HepG2 (cell line): Measurements from ENCODE around the gene RIOK3. TPM values are rescaled to one million over a fixed set of nuclear protein-coding genes. Genes with fewer than 3 reads are reported as not detected.

Source experiments
- ARNT ChIP-seq: fragments of 450-650 bp; IDR thresholded peaks from 2 replicates; pipeline ENCODE4 v1.6.1; 2017
- ELF1 ChIP-seq: sonication (generic); formaldehyde crosslinking; IDR thresholded peaks from 2 replicates; pipeline ENCODE4 v1.4.0; 2020; ENCODE audit warnings: missing genetic modification reagents
- FOSL2 ChIP-seq: sonication (generic); formaldehyde crosslinking; IDR thresholded peaks from 2 replicates; pipeline ENCODE4 v1.4.0; 2020; ENCODE audit warnings: missing genetic modification reagents
- GATAD1 ChIP-seq: IDR thresholded peaks from 2 replicates; pipeline ENCODE4 v1.6.1; 2016; ENCODE audit warnings: missing genetic modification reagents, missing compliant biosample characterization
- HOXA3 ChIP-seq: sonication (generic); formaldehyde crosslinking; IDR thresholded peaks from 2 replicates; pipeline ENCODE4 v1.5.0; 2020; ENCODE audit warnings: missing genetic modification reagents
- KAT7 ChIP-seq: IDR thresholded peaks from 2 replicates; pipeline ENCODE4 v1.6.1; 2018; ENCODE audit warnings: borderline replicate concordance, missing compliant biosample characterization
- KLF11 ChIP-seq: IDR thresholded peaks from 2 replicates; pipeline ENCODE4 v1.6.1; 2016; ENCODE audit warnings: missing compliant biosample characterization
- PHF8 ChIP-seq: sonication (generic); formaldehyde crosslinking; IDR thresholded peaks from 2 replicates; pipeline ENCODE4 v1.5.0; 2020; ENCODE audit warnings: missing genetic modification reagents
- POLR2A ChIP-seq, 2 experiments: IDR thresholded peaks; 2 replicates each; pipeline ENCODE4 v1.6.1; 2011; ENCODE audit warnings: low read depth in 2 of 2, low read length in 2 of 2, mild to moderate bottlenecking in 1 of 2, moderate library complexity in 1 of 2; ENCODE audit not compliant: insufficient read depth in 1 of 2
- SOX13 ChIP-seq, 3 experiments: fragments of 450-650 bp in 1 of 3; sonication (generic) in 1 of 3; formaldehyde crosslinking in 1 of 3; IDR thresholded peaks in 2 of 3; conservative IDR thresholded peaks in 1 of 3; 2 replicates each; pipeline versions ENCODE4 v1.5.0 to v1.6.1; 2016 to 2020; ENCODE audit warnings: antibody characterized with exemption in 1 of 3, mild to moderate bottlenecking in 1 of 3, missing compliant biosample characterization in 1 of 3, missing genetic modification reagents in 1 of 3, moderate library complexity in 1 of 3
- ZBTB38 ChIP-seq: sonication (generic); formaldehyde crosslinking; IDR thresholded peaks from 2 replicates; pipeline ENCODE4 v1.5.1; 2020; ENCODE audit warnings: mild to moderate bottlenecking, missing genetic modification reagents
- ZFP1 ChIP-seq: IDR thresholded peaks from 2 replicates; pipeline ENCODE4 v1.6.1; 2016
- ZFX ChIP-seq: sonication (generic); formaldehyde crosslinking; IDR thresholded peaks from 2 replicates; pipeline ENCODE4 v1.4.0; 2020; ENCODE audit warnings: mild to moderate bottlenecking, low read depth, missing genetic modification reagents, moderate library complexity
- ZNF225 ChIP-seq: sonication (generic); formaldehyde crosslinking; IDR thresholded peaks from 2 replicates; pipeline ENCODE4 v1.4.0; 2020; ENCODE audit warnings: mild to moderate bottlenecking, missing genetic modification reagents
- ZNF549 ChIP-seq: sonication (generic); formaldehyde crosslinking; IDR thresholded peaks from 2 replicates; pipeline ENCODE4 v1.5.0; 2020; ENCODE audit warnings: missing genetic modification reagents
- ZNF564 ChIP-seq: sonication (generic); formaldehyde crosslinking; IDR thresholded peaks from 2 replicates; pipeline ENCODE4 v1.8.1; 2023; ENCODE audit warnings: mild to moderate bottlenecking, missing genetic modification reagents
- ZNF782 ChIP-seq: sonication (generic); formaldehyde crosslinking; IDR thresholded peaks from 2 replicates; pipeline ENCODE4 v1.4.0; 2020; ENCODE audit warnings: missing genetic modification reagents, mild to moderate bottlenecking, borderline replicate concordance
- ZSCAN31 ChIP-seq: sonication (generic); formaldehyde crosslinking; IDR thresholded peaks from 2 replicates; pipeline ENCODE4 v1.5.0; 2020; ENCODE audit warnings: low read depth, mild to moderate bottlenecking, missing genetic modification reagents
- polyA plus RNA-seq, 8 experiments: library from polyadenylated mRNA; depleted of rRNA in 3 of 8; stranded (reverse) in 7 of 8; unstranded in 1 of 8; fragments of >200 nt; fragmentation: Illumina TruSeq in 4 of 8; extraction: Trizol in 4 of 8; gene quantifications; 2 replicates each; pipeline versions ENCODE4 v1.2.1 to v1.2.3, GENCODE V29; 2011 to 2016; ENCODE audit warnings: low read depth in 4 of 8, missing spikeins in 1 of 8, mixed read lengths in 1 of 8; ENCODE audit not compliant: insufficient read depth in 1 of 8
- total RNA-seq, 5 experiments: library from RNA; depleted of rRNA; stranded (reverse); fragments of >200 nt; fragmentation: Illumina TruSeq; extraction: Trizol; gene quantifications; 2 replicates each; pipeline ENCODE4 v1.2.3, GENCODE V29; 2016; ENCODE audit warnings: low read depth in 1 of 5
- TF ChIP-seq, protein P1 (sequence below): sonication (generic); formaldehyde crosslinking; IDR thresholded peaks from 2 replicates; pipeline ENCODE4 v1.5.1; 2020; ENCODE audit warnings: mild to moderate bottlenecking, missing genetic modification reagents, moderate library complexity
- TF ChIP-seq, protein P2 (sequence below): IDR thresholded peaks from 2 replicates; pipeline ENCODE4 v1.6.1; 2016; ENCODE audit warnings: mild to moderate bottlenecking
- TF ChIP-seq, protein P3 (sequence below): sonication (generic); formaldehyde crosslinking; IDR thresholded peaks from 2 replicates; pipeline ENCODE4 v1.4.0; 2020; ENCODE audit warnings: mild to moderate bottlenecking, missing genetic modification reagents
- TF ChIP-seq, protein P4 (sequence below): sonication (generic); formaldehyde crosslinking; IDR thresholded peaks from 2 replicates; pipeline ENCODE4 v1.4.0; 2020; ENCODE audit warnings: missing genetic modification reagents
- TF ChIP-seq, protein P5 (sequence below): IDR thresholded peaks from 2 replicates; pipeline ENCODE4 v1.6.1; 2018; ENCODE audit warnings: missing genetic modification reagents

The RIOK3 gene
- total and polyA plus RNA-seq, 2 of the 13 experiments (the other 11 are each of a cell fraction or from before 2014, with no cell fraction given): 26.7 to 36.0 TPM

DNA sequence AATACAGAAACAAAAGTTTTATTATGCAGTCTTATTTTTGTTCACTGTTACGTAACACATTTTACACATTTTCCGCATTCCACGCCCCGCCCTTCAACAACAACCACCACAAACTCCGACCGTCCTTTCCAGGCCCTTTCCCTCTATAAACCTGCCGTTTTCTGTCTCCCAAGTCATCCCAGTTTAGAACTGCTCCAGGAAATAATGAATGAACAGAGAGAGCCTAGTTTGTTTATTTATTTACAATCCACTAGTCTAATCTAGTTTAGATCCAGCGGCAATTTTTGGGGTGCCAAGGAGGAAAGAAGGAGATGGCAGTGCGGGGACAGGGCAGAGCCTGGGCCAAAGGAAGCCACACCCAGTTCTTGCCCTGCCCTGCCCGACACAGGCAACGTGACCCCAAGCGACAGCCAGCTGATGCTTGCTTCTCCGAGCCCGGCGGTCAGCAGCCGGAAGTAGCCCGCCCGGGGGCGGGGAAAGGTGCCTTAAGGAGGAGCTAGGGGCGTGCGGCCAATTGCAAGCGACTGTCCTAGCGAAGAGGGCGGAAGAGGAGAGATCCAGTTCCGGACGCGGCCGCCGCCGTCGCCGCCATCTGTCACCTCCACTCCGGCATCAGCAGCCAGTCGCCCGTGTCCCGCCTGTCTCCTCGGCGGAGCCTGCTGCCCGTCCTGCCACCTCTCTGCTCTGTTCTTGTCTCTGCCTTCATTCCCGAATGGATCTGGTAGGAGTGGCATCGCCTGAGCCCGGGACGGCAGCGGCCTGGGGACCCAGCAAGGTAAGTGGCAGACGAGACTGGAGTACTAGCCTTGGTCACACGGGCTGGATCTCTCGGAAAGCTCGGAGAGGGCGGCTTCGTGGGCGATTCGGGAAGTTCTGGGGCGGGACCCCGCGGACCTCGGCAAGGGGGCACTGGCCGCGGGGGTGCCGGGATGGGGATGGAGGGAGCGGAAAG, at the start of gene RIOK3 (continued):
- TF ChIP-seq ZSCAN31 (CRISPR knock-in tag): 0 out of 2 replicates have a peak, but pooled peaks have one; percentile 54
- TF ChIP-seq GATAD1: peak; percentile 80
- TF ChIP-seq KAT7 (CRISPR knock-in tag): peak; percentile 80; the same call in 1 of the 2 replicates
- TF ChIP-seq FOSL2: peak; percentile 28
- TF ChIP-seq, protein P1, sequence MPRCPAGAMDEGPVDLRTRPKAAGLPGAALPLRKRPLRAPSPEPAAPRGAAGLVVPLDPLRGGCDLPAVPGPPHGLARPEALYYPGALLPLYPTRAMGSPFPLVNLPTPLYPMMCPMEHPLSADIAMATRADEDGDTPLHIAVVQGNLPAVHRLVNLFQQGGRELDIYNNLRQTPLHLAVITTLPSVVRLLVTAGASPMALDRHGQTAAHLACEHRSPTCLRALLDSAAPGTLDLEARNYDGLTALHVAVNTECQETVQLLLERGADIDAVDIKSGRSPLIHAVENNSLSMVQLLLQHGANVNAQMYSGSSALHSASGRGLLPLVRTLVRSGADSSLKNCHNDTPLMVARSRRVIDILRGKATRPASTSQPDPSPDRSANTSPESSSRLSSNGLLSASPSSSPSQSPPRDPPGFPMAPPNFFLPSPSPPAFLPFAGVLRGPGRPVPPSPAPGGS (CRISPR knock-in tag): peak; percentile 58; the same call in 1 of the 2 replicates
- peak; percentile 64 to 87 for TF ChIP-seq POLR2A (IDR thresholded peaks at IDR 0.05; ENCODE audit: insufficient read depth in 1 of 2, low read depth in 2 of 2, low read length in 2 of 2)
- peak; percentile 71 for TF ChIP-seq ZFX (CRISPR knock-in tag)
- TF ChIP-seq ZNF549 (CRISPR knock-in tag): no peak
- no peak for TF ChIP-seq KLF11 (CRISPR knock-in tag)
- 0 out of 2 replicates have a peak, but pooled peaks have one; percentile 65 for TF ChIP-seq ZNF225 (CRISPR knock-in tag)
- peak; percentile 41; the same call in 1 of the 2 replicates for TF ChIP-seq ZNF782
- TF ChIP-seq, protein P2, sequence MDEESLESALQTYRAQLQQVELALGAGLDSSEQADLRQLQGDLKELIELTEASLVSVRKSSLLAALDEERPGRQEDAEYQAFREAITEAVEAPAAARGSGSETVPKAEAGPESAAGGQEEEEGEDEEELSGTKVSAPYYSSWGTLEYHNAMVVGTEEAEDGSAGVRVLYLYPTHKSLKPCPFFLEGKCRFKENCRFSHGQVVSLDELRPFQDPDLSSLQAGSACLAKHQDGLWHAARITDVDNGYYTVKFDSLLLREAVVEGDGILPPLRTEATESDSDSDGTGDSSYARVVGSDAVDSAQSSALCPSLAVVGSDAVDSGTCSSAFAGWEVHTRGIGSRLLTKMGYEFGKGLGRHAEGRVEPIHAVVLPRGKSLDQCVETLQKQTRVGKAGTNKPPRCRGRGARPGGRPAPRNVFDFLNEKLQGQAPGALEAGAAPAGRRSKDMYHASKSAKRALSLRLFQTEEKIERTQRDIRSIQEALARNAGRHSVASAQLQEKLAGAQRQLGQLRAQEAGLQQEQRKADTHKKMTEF (CRISPR knock-in tag): peak; percentile 59; the same call in 1 of the 2 replicates
- TF ChIP-seq HOXA3 (CRISPR knock-in tag): peak; percentile 89
- TF ChIP-seq ARNT: no peak
- peak; percentile 56; the same call in 1 of the 2 replicates for TF ChIP-seq ZBTB38 (CRISPR knock-in tag)
- TF ChIP-seq ELF1 (CRISPR knock-in tag): peak; percentile 92
- no peak for TF ChIP-seq SOX13 (IDR thresholded peaks at IDR 0.05)
- no peak for TF ChIP-seq SOX13 (CRISPR knock-in tag; conservative IDR thresholded peaks at IDR 0.05 in 1 of 2, IDR thresholded peaks at IDR 0.05 in 1 of 2)
- TF ChIP-seq ZNF564: 0 out of 2 replicates have a peak, but pooled peaks have one; percentile 54
- TF ChIP-seq PHF8 (CRISPR knock-in tag): peak; percentile 91
- TF ChIP-seq, protein P3, sequence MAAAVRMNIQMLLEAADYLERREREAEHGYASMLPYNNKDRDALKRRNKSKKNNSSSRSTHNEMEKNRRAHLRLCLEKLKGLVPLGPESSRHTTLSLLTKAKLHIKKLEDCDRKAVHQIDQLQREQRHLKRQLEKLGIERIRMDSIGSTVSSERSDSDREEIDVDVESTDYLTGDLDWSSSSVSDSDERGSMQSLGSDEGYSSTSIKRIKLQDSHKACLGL: peak; percentile 68; the same call in 1 of the 2 replicates
- TF ChIP-seq, protein P4, sequence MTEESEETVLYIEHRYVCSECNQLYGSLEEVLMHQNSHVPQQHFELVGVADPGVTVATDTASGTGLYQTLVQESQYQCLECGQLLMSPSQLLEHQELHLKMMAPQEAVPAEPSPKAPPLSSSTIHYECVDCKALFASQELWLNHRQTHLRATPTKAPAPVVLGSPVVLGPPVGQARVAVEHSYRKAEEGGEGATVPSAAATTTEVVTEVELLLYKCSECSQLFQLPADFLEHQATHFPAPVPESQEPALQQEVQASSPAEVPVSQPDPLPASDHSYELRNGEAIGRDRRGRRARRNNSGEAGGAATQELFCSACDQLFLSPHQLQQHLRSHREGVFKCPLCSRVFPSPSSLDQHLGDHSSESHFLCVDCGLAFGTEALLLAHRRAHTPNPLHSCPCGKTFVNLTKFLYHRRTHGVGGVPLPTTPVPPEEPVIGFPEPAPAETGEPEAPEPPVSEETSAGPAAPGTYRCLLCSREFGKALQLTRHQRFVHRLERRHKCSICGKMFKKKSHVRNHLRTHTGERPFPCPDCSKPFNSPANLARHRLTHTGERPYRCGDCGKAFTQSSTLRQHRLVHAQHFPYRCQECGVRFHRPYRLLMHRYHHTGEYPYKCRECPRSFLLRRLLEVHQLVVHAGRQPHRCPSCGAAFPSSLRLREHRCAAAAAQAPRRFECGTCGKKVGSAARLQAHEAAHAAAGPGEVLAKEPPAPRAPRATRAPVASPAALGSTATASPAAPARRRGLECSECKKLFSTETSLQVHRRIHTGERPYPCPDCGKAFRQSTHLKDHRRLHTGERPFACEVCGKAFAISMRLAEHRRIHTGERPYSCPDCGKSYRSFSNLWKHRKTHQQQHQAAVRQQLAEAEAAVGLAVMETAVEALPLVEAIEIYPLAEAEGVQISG (CRISPR knock-in tag): peak; percentile 61
- TF ChIP-seq, protein P5, sequence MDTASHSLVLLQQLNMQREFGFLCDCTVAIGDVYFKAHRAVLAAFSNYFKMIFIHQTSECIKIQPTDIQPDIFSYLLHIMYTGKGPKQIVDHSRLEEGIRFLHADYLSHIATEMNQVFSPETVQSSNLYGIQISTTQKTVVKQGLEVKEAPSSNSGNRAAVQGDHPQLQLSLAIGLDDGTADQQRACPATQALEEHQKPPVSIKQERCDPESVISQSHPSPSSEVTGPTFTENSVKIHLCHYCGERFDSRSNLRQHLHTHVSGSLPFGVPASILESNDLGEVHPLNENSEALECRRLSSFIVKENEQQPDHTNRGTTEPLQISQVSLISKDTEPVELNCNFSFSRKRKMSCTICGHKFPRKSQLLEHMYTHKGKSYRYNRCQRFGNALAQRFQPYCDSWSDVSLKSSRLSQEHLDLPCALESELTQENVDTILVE (CRISPR knock-in tag): 0 out of 2 replicates have a peak, but pooled peaks have one; percentile 20
- no peak for TF ChIP-seq ZFP1 (CRISPR knock-in tag)
